HG02759 (cell line): ENCODE data around the gene MRPL40.
A peak's percentile ranks its signal among the peaks of the same experiment; 100 is the strongest.

Experiments used
- ATAC-seq: cut with Tn5 transposase; IDR thresholded peaks from one replicate; pipeline ENCODE4 v1.9.1; 2021; ENCODE audit warnings: mild to moderate bottlenecking, moderate library complexity; ENCODE audit not compliant: unreplicated experiment

MRPL40 gene

GRCh38 chr22:19457828-19458428, 25.6 kb downstream of the MRPL40 start:
- no peak for ATAC-seq

GRCh38 chr22:19460036-19460435, 27.7 kb downstream of the MRPL40 start:
- no peak for ATAC-seq

- no peak for ATAC-seq
Observed at GRCh38 chr22:19461506-19461905, 29.2 kb downstream of the MRPL40 start.

- no peak for ATAC-seq
Observed at GRCh38 chr22:19463008-19463407, 30.7 kb downstream of the MRPL40 start.

GRCh38 chr22:19463491-19464469, 31.4 kb downstream of the MRPL40 start:
- ATAC-seq: no peak

- ATAC-seq: no peak
Observed at GRCh38 chr22:19464546-19464945, 32.2 kb downstream of the MRPL40 start.

GRCh38 chr22:19464975-19465374, 32.6 kb downstream of the MRPL40 start:
- no peak for ATAC-seq

GRCh38 chr22:19466126-19466716, 33.9 kb downstream of the MRPL40 start:
- no peak for ATAC-seq

- ATAC-seq: no peak
Observed at GRCh38 chr22:19466848-19467752, 34.8 kb downstream of the MRPL40 start.

- no peak for ATAC-seq
Observed at GRCh38 chr22:19467912-19468311, 35.6 kb downstream of the MRPL40 start.

GRCh38 chr22:19469421-19469820, 37.1 kb downstream of the MRPL40 start:
- ATAC-seq: no peak

GRCh38 chr22:19470010-19470409, 37.7 kb downstream of the MRPL40 start:
- no peak for ATAC-seq

GRCh38 chr22:19471572-19471971, 39.2 kb downstream of the MRPL40 start:
- ATAC-seq: no peak

- ATAC-seq: no peak
Observed at GRCh38 chr22:19472233-19472632, 39.9 kb downstream of the MRPL40 start.

- ATAC-seq: no peak
Observed at GRCh38 chr22:19473578-19473977, 41.2 kb downstream of the MRPL40 start.

GRCh38 chr22:19476023-19476422, 43.7 kb downstream of the MRPL40 start:
- no peak for ATAC-seq

- ATAC-seq: no peak
Observed at GRCh38 chr22:19477321-19478044, 45.1 kb downstream of the MRPL40 start.

GRCh38 chr22:19478045-19478900, 45.9 kb downstream of the MRPL40 start:
- no peak for ATAC-seq

GRCh38 chr22:19478901-19479354, 46.6 kb downstream of the MRPL40 start, which contains the start of gene UFD1:
TSS of gene UFD1 (minus strand) at chr22:19479193. CDS start at chr22:19479085, 108 bp downstream.
- ATAC-seq: peak; percentile 58
